Measurements from ENCODE around the gene TOR1AIP1.
A peak's percentile ranks its signal among the peaks of the same experiment; 100 is the strongest.

TOR1AIP1 gene

GRCh38 chr1:179867493-179868330, 14.4 kb upstream of the TOR1AIP1 start:
- Histone ChIP-seq H3K9ac (ENCODE audit: low read length in 2 of 2) (no peak overlapping the region), H3K9me3 (ENCODE audit: control insufficient read depth in 2 of 2, low read length in 2 of 2) (no peaks in the 10 kb centered on the region), H3K36me3 (ENCODE audit: control insufficient read depth in 2 of 2, insufficient read depth in 2 of 2, low read length in 2 of 2) (peaks cover 13 to 15% of the 10 kb centered on the region in 2 donors), H3K4me1 (ENCODE audit: control insufficient read depth, insufficient read depth, low read length) (no peaks in the 10 kb centered on the region), H3K27ac (ENCODE audit: low read length) (no peak overlapping the region), H3K27me3 (ENCODE audit: control insufficient read depth in 1 of 2, insufficient read depth in 2 of 2, low read length in 2 of 2) (no peaks in the 10 kb centered on the region), H3K4me3 (ENCODE audit: low read length in 2 of 2) (no peak overlapping the region)

- Histone ChIP-seq H3K36me3 (ENCODE audit: control insufficient read depth in 2 of 2, insufficient read depth in 2 of 2, low read length in 2 of 2) (peaks cover 2 to 5% of the 10 kb centered on the region in 2 donors), H3K4me1 (ENCODE audit: control insufficient read depth, insufficient read depth, low read length) (no peaks in the 10 kb centered on the region), H3K27ac (ENCODE audit: low read length) (no peak overlapping the region), H3K9ac (ENCODE audit: low read length in 2 of 2) (no peak overlapping the region), H3K4me3 (ENCODE audit: low read length in 2 of 2) (no peak overlapping the region), H3K27me3 (ENCODE audit: control insufficient read depth in 1 of 2, insufficient read depth in 2 of 2, low read length in 2 of 2) (no peaks in the 10 kb centered on the region), H3K9me3 (ENCODE audit: control insufficient read depth in 2 of 2, low read length in 2 of 2) (no peaks in the 10 kb centered on the region)
Measured at GRCh38 chr1:179870870-179871269, 11.2 kb upstream of the TOR1AIP1 start.

GRCh38 chr1:179871940-179872339, 10.1 kb upstream of the TOR1AIP1 start:
- Histone ChIP-seq H3K9me3 (ENCODE audit: control insufficient read depth in 2 of 2, low read length in 2 of 2) (no peaks in the 10 kb centered on the region), H3K4me3 (ENCODE audit: low read length in 2 of 2) (no peak overlapping the region), H3K9ac (ENCODE audit: low read length in 2 of 2) (no peak overlapping the region), H3K4me1 (ENCODE audit: control insufficient read depth, insufficient read depth, low read length) (peaks cover 4% of the 10 kb centered on the region), H3K27me3 (ENCODE audit: control insufficient read depth in 1 of 2, insufficient read depth in 2 of 2, low read length in 2 of 2) (no peaks in the 10 kb centered on the region), H3K36me3 (ENCODE audit: control insufficient read depth in 2 of 2, insufficient read depth in 2 of 2, low read length in 2 of 2) (peaks cover 2 to 4% of the 10 kb centered on the region in 2 donors), H3K27ac (ENCODE audit: low read length) (no peak overlapping the region)

DNA sequence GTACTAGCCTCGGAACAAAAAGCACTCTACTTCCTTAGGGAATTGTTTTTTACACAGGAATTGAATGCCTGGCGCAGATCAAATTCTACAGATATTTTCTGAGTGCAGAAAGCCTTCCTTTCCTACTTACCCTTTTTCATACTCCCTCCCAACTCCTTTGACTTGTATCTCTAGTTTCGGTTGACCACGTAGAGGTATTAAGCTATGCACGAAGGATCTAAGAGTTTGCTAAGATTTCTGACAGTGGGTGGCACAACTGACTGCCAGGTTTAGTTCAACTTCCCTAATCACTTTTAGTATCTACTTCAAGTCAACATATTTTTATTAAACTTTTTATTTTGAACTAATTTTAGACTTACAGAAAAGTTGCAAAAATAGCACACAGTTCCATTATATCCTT, 9.5 kb upstream of the TOR1AIP1 start:
- Histone ChIP-seq H3K4me3 (ENCODE audit: low read length in 2 of 2) (no peak overlapping the region), H3K9me3 (ENCODE audit: control insufficient read depth in 2 of 2, low read length in 2 of 2) (no peaks in the 10 kb centered on the region), H3K36me3 (ENCODE audit: control insufficient read depth in 2 of 2, insufficient read depth in 2 of 2, low read length in 2 of 2) (peaks cover 0 to 4% of the 10 kb centered on the region in 2 donors), H3K4me1 (ENCODE audit: control insufficient read depth, insufficient read depth, low read length) (peaks cover 4% of the 10 kb centered on the region), H3K27me3 (ENCODE audit: control insufficient read depth in 1 of 2, insufficient read depth in 2 of 2, low read length in 2 of 2) (no peaks in the 10 kb centered on the region), H3K27ac (ENCODE audit: low read length) (no peak overlapping the region), H3K9ac (ENCODE audit: low read length in 2 of 2) (no peak overlapping the region)

DNA sequence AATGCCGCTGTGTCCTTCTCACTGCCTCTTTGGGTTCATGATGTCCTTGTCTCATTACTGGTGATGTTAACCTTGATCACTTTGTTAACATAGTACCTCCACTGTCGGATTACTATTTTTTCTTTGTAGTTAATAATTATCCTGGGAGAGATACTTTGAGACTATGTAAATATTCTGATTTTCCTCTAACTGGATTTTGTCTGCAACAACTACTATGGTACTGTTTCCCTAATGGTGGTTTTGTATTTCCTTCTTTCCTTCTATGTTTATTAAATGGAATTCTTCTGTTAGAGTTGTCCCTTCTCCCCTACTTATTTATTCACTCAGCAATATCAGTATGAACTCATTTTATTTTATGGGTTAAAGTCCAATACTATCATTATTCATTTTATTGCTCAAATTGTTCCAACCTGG, 8.6 kb upstream of the TOR1AIP1 start:
- H3K9ac ChIP-seq (ENCODE audit: low read length in 2 of 2) = no peak overlapping the region
- H3K36me3 ChIP-seq (ENCODE audit: control insufficient read depth in 2 of 2, insufficient read depth in 2 of 2, low read length in 2 of 2) = peaks cover 0 to 4% of the 10 kb centered on the region in 2 donors
- H3K9me3 ChIP-seq (ENCODE audit: control insufficient read depth in 2 of 2, low read length in 2 of 2) = no peaks in the 10 kb centered on the region
- no peak overlapping the region for H3K27ac ChIP-seq (ENCODE audit: low read length)
- H3K27me3 ChIP-seq (ENCODE audit: control insufficient read depth in 1 of 2, insufficient read depth in 2 of 2, low read length in 2 of 2) = no peaks in the 10 kb centered on the region
- H3K4me3 ChIP-seq (ENCODE audit: low read length in 2 of 2) = no peak overlapping the region
- H3K4me1 ChIP-seq (ENCODE audit: control insufficient read depth, insufficient read depth, low read length) = peaks cover 8% of the 10 kb centered on the region

GRCh38 chr1:179875596-179876299, 6.3 kb upstream of the TOR1AIP1 start:
- H3K27ac ChIP-seq (ENCODE audit: low read length) = no peak overlapping the region
- H3K4me1 ChIP-seq (ENCODE audit: control insufficient read depth, insufficient read depth, low read length) = peaks cover 8% of the 10 kb centered on the region
- H3K9me3 ChIP-seq (ENCODE audit: control insufficient read depth in 2 of 2, low read length in 2 of 2) = no peaks in the 10 kb centered on the region
- H3K27me3 ChIP-seq (ENCODE audit: control insufficient read depth in 1 of 2, insufficient read depth in 2 of 2, low read length in 2 of 2) = no peaks in the 10 kb centered on the region
- H3K9ac ChIP-seq (ENCODE audit: low read length in 2 of 2) = no peak overlapping the region
- peaks cover 0 to 4% of the 10 kb centered on the region in 2 donors for H3K36me3 ChIP-seq (ENCODE audit: control insufficient read depth in 2 of 2, insufficient read depth in 2 of 2, low read length in 2 of 2)
- peak overlapping the region in 1 of 2 donors; percentile 60 for H3K4me3 ChIP-seq (ENCODE audit: low read length in 2 of 2)

DNA sequence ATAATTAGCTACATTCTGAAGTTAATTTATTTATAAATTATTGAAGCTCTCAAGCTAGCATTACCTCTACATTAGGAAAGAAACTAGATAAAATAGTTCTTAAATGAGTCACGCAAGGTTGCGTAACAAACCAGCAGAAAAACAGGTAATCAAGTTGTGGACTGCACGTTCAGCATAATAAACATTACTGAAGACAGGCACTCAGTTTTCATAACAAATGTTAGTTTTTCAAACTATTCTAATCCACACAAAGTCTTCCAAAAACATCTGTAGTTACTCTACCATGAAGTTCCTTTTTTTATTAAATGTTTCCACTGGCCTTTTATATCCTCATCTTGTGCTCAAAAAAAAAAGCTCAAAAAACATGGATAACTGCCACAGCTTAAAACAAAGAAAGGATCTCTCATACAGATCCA, 5.8 kb upstream of the TOR1AIP1 start:
- H3K9ac ChIP-seq (ENCODE audit: low read length in 2 of 2) = peak overlapping the region in 1 of 2 donors; percentile 81
- peaks cover 8% of the 10 kb centered on the region for H3K4me1 ChIP-seq (ENCODE audit: control insufficient read depth, insufficient read depth, low read length)
- H3K27me3 ChIP-seq (ENCODE audit: control insufficient read depth in 1 of 2, insufficient read depth in 2 of 2, low read length in 2 of 2) = no peaks in the 10 kb centered on the region
- H3K9me3 ChIP-seq (ENCODE audit: control insufficient read depth in 2 of 2, low read length in 2 of 2) = no peaks in the 10 kb centered on the region
- no peak overlapping the region for H3K27ac ChIP-seq (ENCODE audit: low read length)
- H3K4me3 ChIP-seq (ENCODE audit: low read length in 2 of 2) = peak overlapping the region; percentile 60 to 83
- H3K36me3 ChIP-seq (ENCODE audit: control insufficient read depth in 2 of 2, insufficient read depth in 2 of 2, low read length in 2 of 2) = peaks cover 0 to 4% of the 10 kb centered on the region in 2 donors

GRCh38 chr1:179877586-179878265, 4.4 kb upstream of the TOR1AIP1 start, which contains the start of gene TOR1AIP2:
TOR1AIP2 (minus strand) TSS chr1:179877803; CDS start chr1:179852665, 25,138 bp downstream.
- H3K36me3 ChIP-seq (ENCODE audit: control insufficient read depth in 2 of 2, insufficient read depth in 2 of 2, low read length in 2 of 2) = peaks cover 0 to 4% of the 10 kb centered on the region in 2 donors
- H3K27me3 ChIP-seq (ENCODE audit: control insufficient read depth in 1 of 2, insufficient read depth in 2 of 2, low read length in 2 of 2) = no peaks in the 10 kb centered on the region
- peaks cover 8% of the 10 kb centered on the region for H3K4me1 ChIP-seq (ENCODE audit: control insufficient read depth, insufficient read depth, low read length)
- H3K27ac ChIP-seq (ENCODE audit: low read length) = no peak within 1 kb of the TSS
- H3K4me3 ChIP-seq (ENCODE audit: low read length in 2 of 2) = peak within 1 kb of the TSS; percentile 60 to 83
- peak within 1 kb of the TSS; percentile 64 to 81 for H3K9ac ChIP-seq (ENCODE audit: low read length in 2 of 2)
- H3K9me3 ChIP-seq (ENCODE audit: control insufficient read depth in 2 of 2, low read length in 2 of 2) = no peaks in the 10 kb centered on the region

DNA sequence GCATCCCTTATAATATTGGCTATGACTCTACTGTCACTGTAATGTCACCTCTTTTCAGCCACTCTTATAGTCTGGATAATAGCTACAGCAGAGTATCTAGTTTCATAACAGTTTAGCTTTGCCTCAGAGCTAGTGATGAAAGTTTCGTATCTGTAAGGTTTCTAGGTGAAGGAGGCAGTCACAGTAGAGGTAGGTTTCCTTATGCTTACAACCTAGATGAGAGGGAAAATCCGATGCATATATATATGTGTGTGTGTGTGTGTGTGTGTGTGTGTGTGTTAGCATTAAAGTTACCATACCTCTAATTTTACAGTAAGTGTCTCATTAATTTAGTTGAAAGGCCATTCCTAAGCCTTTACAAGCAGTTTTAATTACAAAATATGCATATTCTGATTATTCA, 2.3 kb upstream of the TOR1AIP1 start:
- H3K9me3 ChIP-seq (ENCODE audit: control insufficient read depth in 2 of 2, low read length in 2 of 2) = no peaks in the 10 kb centered on the region
- H3K36me3 ChIP-seq (ENCODE audit: control insufficient read depth in 2 of 2, insufficient read depth in 2 of 2, low read length in 2 of 2) = peaks cover 3% of the 10 kb centered on the region in 2 donors
- H3K4me1 ChIP-seq (ENCODE audit: control insufficient read depth, insufficient read depth, low read length) = peaks cover 15% of the 10 kb centered on the region
- H3K27me3 ChIP-seq (ENCODE audit: control insufficient read depth in 1 of 2, insufficient read depth in 2 of 2, low read length in 2 of 2) = no peaks in the 10 kb centered on the region
- H3K4me3 ChIP-seq (ENCODE audit: low read length in 2 of 2) = no peak overlapping the region
- no peak overlapping the region for H3K9ac ChIP-seq (ENCODE audit: low read length in 2 of 2)
- H3K27ac ChIP-seq (ENCODE audit: low read length) = no peak overlapping the region

GRCh38 chr1:179881642-179882252, 338 bp upstream of the TOR1AIP1 start:
- Histone ChIP-seq H3K4me1 (ENCODE audit: control insufficient read depth, insufficient read depth, low read length) (peaks cover 11% of the 10 kb centered on the region), H3K9ac (ENCODE audit: low read length in 2 of 2) (peak overlapping the region; percentile 95 to 100), H3K27ac (ENCODE audit: low read length) (peak overlapping the region; percentile 100), H3K36me3 (ENCODE audit: control insufficient read depth in 2 of 2, insufficient read depth in 2 of 2, low read length in 2 of 2) (peaks cover 13 to 15% of the 10 kb centered on the region in 2 donors), H3K9me3 (ENCODE audit: control insufficient read depth in 2 of 2, low read length in 2 of 2) (no peaks in the 10 kb centered on the region), H3K27me3 (ENCODE audit: control insufficient read depth in 1 of 2, insufficient read depth in 2 of 2, low read length in 2 of 2) (no peaks in the 10 kb centered on the region), H3K4me3 (ENCODE audit: low read length in 2 of 2) (peak overlapping the region; percentile 78 to 96)

Data from stomach smooth muscle (tissue), 2 donors.